Activated naive CD4-positive, alpha-beta T cell (primary cell): Measurements from ENCODE around the gene NFATC1.

Experiments
- DNase-seq, 4 experiments: peaks; one replicate each; lab custom pipeline; 2025; lab: John Stamatoyannopoulos, UW

The NFATC1 gene

DNA sequence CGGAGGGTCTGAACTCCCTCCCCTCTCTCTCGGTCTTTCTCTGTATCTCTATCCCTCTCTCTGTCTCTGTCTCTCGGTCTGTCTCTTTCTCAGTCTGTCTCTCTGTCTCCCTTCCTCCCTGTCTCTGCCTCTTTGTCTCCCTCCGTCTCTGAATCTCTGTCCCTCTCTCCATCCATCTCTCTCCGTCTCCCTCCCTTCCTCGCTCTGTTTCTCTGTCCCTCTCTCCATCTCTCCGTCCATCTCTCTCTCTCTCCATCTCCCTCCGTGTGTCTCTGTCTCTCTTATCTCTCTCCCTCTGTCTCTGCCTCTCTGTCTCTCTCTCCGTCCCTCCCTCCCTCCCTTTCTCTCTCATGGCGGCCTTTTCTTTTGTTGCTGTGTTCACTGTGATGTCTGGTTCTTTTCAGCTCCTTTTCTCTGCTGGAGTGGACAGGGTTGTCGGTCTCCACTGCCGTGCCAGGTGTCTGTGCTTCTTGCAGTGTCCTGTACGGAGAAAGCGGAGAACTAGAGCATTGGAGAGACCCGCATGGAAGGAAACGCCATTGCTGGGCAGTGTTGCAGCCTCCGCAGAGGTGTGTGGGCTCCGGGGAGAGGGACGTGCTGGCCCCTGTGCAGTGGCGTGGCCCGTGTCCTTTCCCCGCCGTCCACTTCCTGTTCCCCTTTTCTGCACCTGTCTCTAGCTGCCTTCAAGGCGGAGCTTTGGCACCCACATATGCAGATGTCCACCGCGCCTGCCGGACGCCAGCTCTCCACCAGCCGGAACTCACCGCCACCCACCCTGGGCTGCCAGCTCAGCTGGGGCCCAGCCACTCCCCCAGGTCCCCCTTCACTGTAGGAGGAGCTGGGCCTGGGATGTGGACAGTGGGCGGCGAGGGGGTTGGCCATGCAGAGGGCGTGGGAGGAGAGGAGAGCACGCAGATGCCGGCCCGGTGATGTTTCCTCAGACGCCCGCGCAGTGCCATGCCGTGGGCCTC, 113.1 kb downstream of the NFATC1 start:
- DNase-seq = no peak

DNA sequence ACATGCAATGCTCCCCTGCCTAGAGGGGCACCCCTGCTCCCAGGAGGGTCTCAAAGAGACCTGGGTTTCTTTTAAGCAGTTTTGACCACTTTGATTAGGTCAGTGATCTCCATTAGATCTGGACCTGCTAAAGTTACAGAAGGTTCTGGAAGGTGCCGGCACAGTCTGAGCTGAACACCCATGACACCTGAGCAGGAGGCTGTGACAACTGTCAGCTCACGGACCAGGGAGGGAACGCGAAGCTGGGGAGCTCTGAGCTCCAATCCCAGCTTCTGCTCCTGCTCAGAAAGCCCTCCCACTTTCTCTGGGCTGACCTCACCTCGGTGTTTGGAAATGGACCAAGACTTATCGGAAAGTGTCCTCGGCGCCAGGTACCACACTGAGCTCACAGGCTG, 113.8 kb downstream of the NFATC1 start:
- DNase-seq = no peak

DNA sequence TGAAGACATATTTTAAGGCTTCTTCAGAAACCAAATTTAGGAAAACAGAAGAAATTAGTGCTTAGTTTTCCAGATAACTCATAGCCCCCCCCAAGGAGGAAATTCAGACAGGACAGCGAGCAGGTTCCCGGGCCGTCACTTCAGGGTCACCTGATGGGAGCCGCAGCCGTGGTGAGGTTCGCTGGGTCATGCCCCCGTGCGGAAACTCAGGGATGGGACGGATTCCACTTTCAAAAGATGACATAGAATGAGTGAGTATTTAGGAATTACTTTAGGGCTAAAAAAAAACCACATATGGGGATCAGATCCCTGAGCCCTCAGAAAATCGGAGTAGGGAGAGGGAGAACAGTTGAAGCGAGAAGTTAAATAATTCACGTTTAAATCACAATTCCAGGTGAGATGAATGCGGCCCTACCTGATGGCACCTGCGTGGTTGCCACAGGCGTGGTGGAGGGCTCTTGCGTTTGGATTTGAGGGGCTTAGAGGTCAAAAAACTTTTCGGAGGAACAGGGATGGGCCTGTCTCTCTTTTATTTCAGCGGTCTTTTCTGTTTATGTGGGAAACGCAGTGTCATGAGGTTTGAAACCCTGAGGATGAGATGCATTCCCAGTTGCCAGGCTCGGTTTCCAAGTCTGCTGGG, 114.4 kb downstream of the NFATC1 start:
- no peak for DNase-seq

DNA sequence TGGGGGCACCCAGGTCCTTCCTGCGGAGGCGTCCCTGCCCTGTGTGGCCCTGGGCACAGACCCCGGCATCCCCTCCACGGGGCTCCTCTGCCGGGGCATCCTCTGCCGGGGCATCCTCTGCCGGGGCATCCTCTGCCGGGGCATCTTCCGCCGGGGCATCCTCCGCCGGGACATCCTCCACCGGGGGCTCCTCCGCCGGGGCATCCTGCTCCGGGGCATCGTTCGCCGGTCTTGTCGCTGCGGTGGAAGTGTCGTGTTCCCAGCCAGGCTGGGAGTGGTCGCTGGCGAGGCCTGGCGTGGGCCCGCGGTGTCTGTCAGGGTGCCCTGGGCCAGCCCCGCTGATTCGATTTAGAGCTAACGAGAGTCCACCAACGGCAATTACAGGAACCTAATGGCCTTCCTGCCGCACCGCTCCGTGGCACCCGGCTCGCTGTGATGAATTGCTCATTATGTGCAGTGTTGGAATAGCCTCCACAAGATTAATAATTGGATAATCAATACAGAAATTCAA, 115.1 kb downstream of the NFATC1 start:
- no peak for DNase-seq

DNA sequence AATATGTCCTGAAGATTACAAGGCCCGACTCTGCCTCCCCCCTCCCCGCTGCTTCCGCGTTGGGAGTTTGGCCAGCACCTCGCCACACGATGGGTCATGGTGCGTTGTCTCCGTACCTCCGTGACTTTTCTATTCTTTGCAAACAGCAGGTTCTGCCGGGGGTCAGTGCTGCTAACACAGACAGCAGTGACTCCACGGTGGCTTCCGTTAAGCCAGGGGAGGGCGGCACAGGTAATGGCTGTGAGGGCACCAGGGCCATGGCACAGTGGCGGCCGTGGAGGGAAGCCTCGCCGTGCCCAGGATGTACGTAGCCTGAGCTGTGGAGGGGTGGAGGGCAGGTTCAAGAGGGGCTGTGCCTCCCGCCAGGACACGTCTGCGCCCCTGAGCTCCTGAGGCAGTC, 115.5 kb downstream of the NFATC1 start:
- DNase-seq = no peak

DNA sequence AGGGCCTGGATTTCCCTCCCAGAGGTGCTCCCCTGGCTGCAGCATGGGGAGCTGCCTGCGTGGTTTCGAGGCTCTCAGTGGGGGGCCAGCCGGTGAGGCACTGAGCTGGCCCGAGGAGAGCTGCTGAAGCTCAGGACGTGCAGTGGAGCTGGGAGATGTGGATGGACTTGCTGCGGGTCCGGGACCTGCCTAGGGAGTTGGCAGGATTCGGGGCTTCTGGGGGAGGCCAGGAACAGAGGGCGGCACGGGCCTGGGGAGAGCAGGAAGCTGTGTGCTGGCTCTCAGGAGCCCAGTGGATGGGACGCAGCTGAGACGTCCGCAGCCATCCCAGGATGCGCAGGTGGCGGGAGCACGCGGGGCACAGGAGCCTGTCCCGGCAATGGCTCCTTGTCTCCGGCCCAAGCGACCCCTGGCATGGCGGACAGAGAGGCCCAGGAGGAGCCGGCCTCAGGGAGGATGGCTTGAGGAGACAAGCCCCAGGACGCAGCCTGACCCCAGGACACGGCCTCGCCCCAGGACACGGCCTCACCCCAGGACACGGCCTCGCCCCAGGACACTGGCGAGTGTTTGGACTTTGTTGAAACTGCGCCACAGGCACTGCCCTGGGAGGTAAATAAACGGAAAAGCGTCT, 116.1 kb downstream of the NFATC1 start:
- no peak for DNase-seq

DNA sequence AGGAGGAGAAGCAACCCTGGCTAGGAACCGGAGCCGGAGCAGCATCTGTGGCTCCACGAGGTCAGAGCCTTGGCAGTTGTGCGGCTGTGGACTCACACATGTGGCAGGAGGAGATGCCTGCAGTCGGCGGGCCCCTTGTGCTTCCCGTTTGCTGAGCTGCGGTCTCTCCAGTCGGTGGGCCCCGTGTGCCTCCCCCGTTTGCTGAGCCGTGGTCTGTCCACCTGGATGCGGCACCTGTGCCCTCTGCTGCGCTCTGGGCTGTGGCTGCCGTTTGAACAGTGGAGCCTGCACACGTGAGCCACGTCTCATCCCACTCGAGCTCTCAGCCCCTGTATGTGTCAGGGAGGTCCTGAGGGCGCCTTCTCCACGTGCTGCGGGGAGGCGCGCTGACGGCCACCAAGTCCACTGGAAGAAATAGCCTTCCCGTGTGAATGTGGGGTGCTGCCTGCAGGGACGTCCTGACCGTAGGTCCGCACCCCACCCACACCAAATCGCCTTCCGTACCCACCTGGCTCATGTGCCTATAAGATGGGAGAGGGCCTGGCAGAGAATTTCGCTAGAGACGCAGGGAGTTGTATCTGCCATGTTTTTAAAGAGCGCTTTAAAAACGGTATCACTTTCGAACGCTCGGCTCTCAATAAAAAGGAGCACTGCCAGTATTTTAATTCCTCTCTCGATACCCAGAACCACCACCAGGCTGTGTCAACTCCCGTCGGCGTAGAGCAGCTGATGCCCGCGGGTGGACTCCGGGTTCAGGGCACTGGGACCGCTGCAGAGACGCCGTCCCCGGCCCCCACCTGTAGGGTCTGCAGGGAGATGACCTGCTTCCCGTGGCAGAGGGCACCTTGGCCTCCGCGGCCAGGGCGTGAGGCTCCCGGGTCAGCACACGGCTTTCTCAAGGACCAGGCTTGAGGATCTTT, 117.0 kb downstream of the NFATC1 start:
- DNase-seq = no peak

DNA sequence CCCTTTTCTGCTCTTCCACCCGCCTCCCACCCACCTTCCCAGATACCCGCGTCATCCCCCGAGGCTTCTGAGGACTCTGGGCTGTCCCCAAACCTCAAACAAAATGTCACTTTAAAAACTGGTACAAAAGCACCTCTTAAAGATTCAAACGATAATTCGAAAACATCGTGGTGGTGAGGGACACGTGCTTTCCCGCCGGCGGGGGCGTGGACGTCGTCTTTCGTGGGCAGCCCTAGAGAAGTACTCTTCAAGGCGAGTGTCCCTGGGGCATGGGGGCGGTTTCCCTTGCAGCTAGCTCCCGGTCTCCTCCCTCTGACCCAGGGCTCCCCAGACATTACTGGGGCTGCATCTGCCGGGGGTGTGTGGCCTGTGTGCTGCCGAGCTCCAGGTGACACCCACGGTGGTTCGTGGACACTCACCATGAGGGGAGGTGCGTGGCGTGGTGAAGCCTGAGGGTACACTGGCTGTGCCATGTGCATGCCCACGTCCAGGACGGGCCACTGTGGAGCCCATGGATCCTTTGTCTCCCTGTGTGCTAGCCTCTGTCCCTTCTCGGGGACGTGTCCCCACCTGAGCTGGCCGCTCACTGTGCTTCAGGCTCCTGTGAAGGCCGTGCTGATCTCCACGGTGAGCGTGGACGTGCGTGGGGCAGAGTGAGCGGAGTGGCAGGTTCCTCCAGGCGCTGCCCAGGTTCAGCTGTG, 117.8 kb downstream of the NFATC1 start:
- no peak for DNase-seq

DNA sequence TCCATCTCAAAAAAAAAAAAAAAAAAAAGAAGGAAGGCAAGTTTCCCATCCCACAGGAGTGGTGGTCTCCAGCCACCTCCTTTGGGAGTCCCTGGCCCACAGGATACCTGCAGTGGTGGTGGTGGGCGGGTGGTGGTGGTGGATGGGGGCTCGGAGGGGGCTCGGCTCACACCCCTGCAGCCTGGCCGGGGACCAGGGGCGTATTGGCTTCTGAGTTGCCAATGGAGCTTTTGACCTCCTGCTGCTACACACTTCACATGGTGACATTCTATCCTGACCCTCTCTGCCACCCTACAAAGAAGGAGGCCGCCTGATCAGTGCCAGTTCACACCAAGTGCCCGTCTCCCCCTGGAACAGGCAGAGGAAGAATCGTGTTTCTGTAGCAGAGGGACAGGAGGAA, 119.6 kb downstream of the NFATC1 start:
- no peak for DNase-seq

DNA sequence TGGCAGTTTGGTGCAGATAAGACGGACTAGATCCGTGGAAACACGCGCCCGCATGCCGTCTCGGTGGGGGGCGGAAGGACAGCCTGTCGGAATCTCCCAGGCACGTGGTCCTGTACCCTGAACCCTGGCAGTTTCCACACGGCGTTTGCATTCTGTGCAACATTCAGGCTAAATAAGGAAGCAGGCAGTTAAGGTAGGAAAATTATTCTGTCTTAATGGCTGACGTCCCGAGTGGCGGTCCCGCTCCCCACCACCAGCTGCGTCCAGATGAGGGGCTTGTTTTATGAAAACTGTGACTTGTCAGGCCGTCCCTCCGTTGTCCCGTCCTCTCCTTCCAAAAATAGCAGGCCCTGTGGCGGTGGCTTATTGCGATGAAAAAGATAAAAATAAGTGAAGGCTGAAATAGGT, 120.2 kb downstream of the NFATC1 start:
- DNase-seq = no peak

DNA sequence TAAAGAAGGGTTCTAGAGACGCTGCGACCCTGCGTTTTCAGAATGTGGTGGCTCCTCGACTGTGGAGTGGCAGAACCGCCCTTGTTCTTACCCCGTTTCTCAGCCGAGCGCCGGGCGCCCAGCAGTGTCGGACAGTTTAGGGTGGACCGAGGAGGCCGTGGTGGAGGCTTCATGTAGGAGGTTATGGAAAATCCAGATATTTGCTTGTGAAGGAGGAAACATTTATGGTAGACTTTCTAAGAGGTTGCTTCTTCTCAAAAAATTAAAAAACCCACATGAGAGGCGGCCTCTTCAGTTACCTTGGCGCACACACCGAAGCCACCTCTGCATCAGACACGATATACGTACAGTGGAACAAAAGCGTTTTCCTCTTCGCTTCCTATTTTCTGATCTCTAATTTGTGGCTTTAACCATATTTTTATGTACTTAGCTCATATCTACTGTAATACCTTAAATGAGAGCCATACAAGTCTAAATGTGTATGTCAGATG, 120.8 kb downstream of the NFATC1 start:
- peak in 1 of 4 experiments; percentile 19 for DNase-seq

DNA sequence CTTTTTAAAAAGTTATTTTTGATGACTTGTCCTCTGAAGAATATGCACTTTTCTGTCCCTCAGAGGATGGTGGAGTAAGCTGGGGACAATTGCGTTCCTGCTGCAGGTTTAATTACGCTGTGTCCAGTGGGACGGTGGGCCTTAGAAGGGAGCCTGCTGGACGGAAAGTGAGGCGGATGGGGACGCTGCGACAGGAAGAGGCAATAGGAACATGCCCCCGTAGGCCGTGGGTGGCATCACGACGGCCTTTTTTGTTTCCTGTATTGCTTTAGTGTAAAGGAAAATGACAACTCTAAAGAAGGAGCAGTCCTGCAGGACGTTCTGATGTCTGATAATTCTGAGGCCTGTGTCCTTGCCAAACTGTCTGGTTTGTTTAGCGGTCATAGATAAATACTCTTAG, 121.6 kb downstream of the NFATC1 start:
- DNase-seq = peak in 1 of 4 experiments; percentile 25

DNA sequence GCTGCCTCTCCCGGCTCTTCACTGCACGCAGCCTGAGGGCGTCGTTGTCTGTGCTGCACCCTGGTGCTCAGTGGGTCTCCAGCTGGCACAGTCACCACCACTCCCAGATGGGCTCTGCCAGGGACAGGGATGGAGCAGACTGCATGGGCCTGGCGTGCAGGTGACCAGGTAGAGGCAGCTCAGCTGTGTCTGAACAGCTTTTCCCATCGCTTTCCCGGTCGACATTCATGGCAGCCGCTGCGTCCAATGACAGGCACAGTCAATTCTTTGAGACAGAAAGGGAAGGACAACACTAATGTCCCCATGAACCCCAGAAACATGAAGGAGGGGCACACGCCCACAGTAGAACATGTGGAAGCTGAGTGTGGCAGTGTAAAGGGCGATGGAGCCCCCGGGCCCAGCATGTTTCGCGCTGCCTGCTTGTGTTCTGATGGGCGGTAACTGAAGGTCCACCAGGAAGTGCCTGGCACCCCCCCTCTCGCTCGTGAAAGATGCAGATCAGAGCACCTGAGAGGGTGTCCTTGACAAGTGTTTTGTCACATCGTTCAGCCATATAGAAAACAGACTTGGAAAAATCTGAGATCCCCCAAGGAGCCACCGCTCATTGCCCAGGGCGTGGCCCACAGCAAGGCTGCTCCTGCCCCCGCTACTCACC, 122.4 kb downstream of the NFATC1 start:
- DNase-seq = no peak

DNA sequence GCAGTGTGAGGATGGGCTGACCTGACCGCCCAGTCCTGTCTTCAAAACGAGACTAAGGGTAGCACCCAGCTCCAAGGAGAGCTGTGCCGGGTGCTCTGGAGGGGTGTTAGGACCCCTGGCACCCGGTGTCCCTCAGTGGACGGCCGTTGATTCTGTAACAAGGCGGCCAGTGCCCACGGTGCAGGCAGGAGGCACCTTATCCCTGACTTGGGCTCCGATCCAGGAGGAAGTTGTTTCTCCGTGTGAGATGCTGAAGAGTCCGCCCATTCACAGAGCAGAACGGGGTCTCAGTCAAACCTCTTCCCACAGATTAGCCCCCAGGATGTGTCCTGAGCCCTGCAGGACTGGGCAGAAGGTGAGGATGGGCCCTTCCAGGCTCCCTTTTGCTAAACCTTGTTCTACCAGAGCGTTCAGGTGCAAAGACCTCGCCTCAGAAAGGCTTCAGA, 123.0 kb downstream of the NFATC1 start:
- DNase-seq = no peak

DNA sequence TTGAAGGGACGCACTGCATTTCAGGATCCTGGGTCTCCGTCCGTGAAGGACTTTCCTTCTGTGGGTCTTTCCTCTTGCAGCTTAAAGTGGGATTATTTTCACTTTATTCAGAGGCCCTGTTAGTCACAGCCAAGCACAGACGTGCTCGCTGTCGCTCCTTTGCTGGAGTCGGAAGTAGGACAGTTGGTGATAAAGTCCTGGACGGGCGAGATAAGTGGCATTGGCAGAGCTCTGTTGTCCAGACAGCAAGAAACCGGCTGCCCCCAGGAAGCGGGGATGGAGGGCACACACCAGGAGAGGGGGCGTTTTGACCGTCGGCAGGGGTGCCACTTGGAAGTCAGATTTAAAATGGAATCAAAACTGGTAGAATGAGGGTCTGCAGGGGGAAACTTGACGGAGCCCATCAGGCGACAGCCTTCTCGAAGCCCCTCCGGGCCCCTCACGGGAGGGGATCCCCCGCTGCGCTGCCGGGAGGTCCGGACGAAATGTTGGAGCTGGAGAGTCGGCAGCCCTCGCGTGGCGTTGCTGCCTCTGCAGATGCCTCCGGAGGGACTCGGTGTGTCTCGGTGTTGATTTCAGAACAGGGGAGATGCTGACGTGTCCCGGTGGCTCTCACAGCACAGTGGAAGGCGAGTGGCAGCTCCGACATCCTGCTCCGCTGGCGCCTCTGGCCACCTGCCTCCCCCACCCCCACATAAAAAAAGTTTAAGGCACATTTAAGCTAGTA, 124.2 kb downstream of the NFATC1 start:
- DNase-seq = peak in 1 of 4 experiments; percentile 22

DNA sequence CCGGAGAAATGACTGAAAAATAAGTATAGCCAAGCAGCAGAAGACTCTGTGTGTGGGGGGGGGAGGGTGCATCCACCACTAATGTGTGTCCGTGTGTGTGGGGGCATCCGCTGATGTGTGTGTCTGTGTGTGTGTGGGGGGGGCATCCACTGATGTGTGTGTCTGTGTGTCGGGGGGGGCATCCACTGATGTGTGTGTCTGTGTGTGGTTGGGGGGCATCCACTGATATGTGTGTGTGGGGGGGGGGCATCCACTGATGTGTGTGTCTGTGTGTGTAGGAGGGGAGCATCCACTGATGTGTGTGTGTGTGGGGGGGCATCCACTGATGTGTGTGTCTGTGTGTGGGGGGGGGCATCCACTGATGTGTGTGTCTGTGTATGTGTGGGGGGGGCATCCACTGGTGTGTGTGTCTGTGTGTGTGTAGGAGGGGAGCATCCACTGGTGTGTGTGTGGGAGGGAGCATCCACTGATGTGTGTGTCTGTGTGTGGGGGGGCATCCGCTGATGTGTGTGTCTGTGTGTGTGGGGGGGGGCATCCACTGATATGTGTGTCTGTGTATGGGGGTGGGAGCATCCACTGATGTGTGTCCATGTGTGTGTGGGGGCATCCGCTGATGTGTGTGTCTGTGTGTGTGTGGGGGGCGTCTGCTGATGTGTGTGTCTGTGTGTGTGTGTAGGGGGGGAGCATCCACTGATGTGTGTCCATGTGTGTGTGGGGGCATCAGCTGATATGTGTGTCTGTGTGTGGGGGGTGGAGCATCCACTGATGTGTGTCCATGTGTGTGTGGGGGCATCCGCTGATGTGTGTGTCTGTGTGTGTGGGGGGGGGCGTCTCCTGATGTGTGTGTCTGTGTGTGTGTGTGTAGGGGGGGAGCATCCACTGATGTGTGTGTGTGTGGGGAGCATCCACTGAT, 125.0 kb downstream of the NFATC1 start:
- no peak for DNase-seq

DNA sequence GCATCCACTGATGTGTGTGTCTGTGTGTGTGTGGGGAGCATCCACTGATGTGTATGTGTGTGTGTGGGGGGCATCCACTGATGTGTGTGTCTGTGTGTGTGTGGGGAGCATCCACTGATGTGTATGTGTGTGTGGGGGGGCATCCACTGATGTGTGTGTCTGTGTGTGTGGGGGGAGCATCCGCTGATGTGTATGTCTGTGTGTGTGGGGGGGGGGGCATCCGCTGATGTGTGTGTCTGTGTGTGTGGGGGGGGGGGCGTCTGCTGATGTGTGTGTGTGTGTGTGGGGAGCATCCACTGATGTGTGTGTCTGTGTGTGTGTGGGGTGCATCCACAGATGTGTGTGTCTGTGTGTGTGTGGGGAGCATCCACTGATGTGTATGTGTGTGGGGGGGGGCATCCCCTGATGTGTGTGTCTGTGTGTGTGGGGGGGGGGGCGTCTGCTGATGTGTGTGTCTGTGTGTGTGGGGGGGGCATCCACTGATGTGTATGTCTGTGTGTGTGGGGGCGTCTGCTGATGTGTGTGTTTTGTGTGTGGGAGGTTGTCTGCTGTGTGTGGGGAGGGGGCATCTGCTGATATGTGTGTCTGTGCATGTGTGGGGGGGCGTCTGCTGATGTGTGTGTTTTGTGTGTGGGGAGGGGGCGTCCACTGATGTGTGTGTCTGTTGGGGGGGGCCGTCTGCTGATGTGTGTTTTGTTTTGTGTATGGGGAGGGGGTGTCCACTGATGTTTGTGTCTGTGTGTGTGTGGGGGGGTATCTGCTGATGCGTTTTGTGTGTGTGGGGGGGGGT, 125.9 kb downstream of the NFATC1 start:
- DNase-seq = no peak
